Ascending aorta (tissue), 2 donors: ENCODE results near the gene CEP63. TPM values are rescaled to one million over a fixed set of nuclear protein-coding genes. Genes with fewer than 3 reads are reported as not detected.

Experiments
- DNase-seq, 2 donors: peaks; one replicate each; pipeline ENCODE4 v3.0.0-alpha.2; 2019; ENCODE audit warnings: low spot score in 2 of 2
- H3K27ac ChIP-seq, 2 donors: fragments of 200-600 bp; sonication (generic); one replicate each; pipeline ENCODE4 v1.5.1; 2016 to 2017; ENCODE audit warnings: mild to moderate bottlenecking in 1 of 2
- H3K27me3 ChIP-seq: fragments of 200-600 bp; sonication (generic); one replicate; pipeline ENCODE4 v1.5.1; 2017
- H3K36me3 ChIP-seq, 2 donors: fragments of 200-600 bp; sonication (generic); one replicate each; pipeline ENCODE4 v1.5.1; 2016
- H3K4me1 ChIP-seq, 2 donors: fragments of 200-600 bp; sonication (generic); one replicate each; pipeline ENCODE4 v1.5.1; 2016 to 2017; ENCODE audit warnings: mild to moderate bottlenecking in 1 of 2
- H3K4me3 ChIP-seq, 2 donors: fragments of 200-600 bp; sonication (generic); one replicate each; pipeline ENCODE4 v1.5.1; 2016 to 2017; ENCODE audit warnings: mild to moderate bottlenecking in 1 of 2
- H3K9me3 ChIP-seq, 2 donors: fragments of 200-600 bp; sonication (generic); one replicate each; pipeline ENCODE4 v1.5.1; 2016
- intact Hi-C: fragments of 100-400 bp; cut with DNase I; formaldehyde crosslinking; loops from one replicate; pipeline ENCODE4 v1.15.1; 2023
- total RNA-seq: library from RNA; depleted of rRNA; stranded (reverse); fragments of >200 nt; gene quantifications from one replicate; pipeline ENCODE4 v1.1.0, GENCODE V29; 2016
- TF ChIP-seq, protein P1 (sequence below), 3 experiments: fragments of 200-600 bp in 2 of 3; fragments of 450-650 bp in 1 of 3; sonication (generic) in 2 of 3; IDR thresholded peaks; one replicate each; pipeline ENCODE4 v1.5.1; 2016 to 2019; ENCODE audit warnings: antibody characterized with exemption in 3 of 3, mild to moderate bottlenecking in 1 of 3, moderate library complexity in 1 of 3

CEP63 gene
- total RNA-seq, 1 donor from 2014 or later, result 5.3 TPM

DNA sequence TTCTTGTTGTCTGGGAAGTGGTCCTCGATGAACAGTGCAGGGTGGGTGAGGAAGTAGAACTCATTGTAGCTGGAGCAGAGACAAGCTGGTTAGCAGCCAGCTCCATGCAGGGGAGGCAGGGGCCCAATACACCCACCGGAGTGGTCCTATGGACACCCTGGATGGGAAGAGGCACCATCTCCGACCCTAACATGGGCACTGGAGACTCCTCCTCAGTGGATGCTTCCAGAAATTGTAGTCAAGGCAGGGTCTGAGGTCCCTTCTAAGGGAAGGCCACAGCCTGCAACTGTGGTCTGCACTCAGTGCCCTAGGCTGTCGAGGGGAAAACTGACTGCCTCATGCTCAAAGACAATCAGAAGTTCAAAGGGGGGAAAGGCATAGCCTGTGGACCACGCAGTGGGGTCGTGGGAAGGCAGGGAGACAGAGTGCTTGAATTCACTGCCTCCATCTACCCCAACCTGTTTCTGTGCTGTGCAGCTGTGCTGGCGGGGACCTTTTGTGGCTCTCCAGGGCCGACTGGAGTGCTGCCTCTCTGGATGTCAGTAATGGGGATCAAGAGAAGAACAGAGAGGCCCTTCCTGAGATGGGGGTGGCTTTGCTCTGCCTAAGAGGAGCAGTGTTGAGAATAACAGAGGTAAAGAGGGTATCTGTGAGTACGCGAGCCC is 123.0 kb downstream of the CEP63 start:
- intact Hi-C loops, result no loop called here
- peak in 1 of 2 donors; percentile 33 for DNase-seq

DNA sequence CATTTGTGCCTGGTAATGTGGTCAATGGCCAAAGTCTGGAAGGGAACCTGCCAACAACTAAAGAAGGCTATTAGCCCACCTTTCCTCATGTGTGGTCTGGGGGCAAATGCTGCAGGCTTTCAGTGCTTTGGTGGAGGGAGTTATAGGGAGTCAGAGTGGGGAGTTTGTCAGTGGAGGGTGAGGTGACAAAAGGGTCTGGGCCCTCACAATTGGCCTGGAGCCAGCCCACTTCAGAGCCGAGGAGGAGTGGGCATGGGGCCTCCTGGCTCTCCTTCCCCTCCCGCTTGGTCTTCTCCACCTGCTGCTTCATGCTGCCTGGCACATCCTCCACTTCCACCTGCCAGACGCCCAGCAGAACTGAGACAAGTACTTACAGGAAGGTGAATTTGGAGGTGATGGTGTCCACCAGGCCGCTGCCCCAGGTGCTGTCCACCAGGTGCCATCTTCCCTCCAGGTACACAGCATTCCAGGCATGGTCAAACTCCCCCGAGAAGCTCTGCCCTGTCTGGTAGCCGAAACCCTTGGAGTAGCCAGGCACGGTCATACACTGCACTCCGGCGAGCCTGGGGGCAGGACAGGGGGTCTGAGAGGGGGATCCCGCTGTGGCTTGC is 124.1 kb downstream of the CEP63 start:
- Histone ChIP-seq H3K4me3 (no peak overlapping the region), H3K4me1 (no peaks in the 10 kb centered on the region), H3K27me3 (no peaks in the 10 kb centered on the region), H3K36me3 (no peaks in the 10 kb centered on the region), H3K9me3 (no peaks in the 10 kb centered on the region), H3K27ac (no peak overlapping the region)
- intact Hi-C loops, result no loop called here
- peak in 1 of 2 donors; percentile 52 for DNase-seq
- TF ChIP-seq, protein P1, sequence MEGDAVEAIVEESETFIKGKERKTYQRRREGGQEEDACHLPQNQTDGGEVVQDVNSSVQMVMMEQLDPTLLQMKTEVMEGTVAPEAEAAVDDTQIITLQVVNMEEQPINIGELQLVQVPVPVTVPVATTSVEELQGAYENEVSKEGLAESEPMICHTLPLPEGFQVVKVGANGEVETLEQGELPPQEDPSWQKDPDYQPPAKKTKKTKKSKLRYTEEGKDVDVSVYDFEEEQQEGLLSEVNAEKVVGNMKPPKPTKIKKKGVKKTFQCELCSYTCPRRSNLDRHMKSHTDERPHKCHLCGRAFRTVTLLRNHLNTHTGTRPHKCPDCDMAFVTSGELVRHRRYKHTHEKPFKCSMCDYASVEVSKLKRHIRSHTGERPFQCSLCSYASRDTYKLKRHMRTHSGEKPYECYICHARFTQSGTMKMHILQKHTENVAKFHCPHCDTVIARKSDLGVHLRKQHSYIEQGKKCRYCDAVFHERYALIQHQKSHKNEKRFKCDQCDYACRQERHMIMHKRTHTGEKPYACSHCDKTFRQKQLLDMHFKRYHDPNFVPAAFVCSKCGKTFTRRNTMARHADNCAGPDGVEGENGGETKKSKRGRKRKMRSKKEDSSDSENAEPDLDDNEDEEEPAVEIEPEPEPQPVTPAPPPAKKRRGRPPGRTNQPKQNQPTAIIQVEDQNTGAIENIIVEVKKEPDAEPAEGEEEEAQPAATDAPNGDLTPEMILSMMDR (IDR thresholded peaks at IDR 0.05), result no peak

More for the DNA sequence above, 123.0 kb downstream of the CEP63 start:
- Histone ChIP-seq H3K27me3 (no peaks in the 10 kb centered on the region), H3K4me1 (no peaks in the 10 kb centered on the region), H3K4me3 (no peak overlapping the region), H3K36me3 (no peaks in the 10 kb centered on the region), H3K27ac (no peak overlapping the region), H3K9me3 (no peaks in the 10 kb centered on the region)
- TF ChIP-seq, protein P1 (IDR thresholded peaks at IDR 0.05), result no peak

DNA sequence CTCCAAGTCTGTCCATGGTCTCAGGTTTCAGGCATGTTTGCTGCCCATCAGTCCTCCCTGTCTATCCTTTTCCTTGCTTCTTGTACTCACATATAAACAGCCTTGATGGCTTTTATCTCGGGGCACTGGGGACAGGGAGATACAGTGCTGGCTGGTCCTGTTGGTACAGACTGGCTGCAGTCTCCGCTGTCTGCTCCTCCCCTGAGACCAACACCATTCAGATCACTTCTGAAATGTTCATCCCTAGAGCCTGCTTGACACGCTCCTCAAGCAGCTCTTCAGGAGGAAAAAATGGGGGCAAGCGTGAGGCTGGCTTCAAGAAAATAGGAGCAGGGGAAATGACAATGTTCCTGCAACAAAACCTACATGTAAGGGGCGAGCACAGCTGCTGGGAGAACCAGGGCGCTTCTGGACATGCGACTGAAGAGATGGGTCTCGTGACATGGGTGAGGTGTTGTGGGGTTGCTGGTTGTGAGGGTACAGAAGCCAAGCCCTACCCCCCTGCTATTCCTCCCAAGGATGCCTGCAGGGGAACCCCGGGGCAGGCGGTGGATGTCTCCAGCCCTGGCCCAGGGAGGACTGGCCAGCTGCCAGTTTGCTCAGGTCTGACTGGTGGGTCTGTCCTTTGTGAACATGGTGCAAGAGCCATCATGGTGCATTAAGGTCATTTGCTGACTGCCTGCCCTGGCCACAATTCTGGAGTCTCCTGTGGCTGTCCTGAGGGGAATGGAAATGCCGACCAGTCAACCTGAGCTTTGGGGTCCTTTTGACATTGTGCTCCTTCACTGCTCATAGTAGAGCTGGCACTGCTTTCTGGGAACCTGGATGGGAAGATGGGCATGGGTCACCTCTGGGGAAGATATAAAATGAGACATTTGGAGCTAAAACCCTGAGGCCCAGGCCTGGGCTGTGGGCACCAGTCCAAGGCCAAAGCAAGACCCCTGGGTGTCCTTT is 124.9 kb downstream of the CEP63 start:
- TF ChIP-seq, protein P1 (IDR thresholded peaks at IDR 0.05), result no peak
- Histone ChIP-seq H3K4me1 (no peaks in the 10 kb centered on the region), H3K27ac (no peak overlapping the region), H3K36me3 (no peaks in the 10 kb centered on the region), H3K27me3 (no peaks in the 10 kb centered on the region), H3K4me3 (no peak overlapping the region), H3K9me3 (no peaks in the 10 kb centered on the region)
- DNase-seq, result peak in 1 of 2 donors; percentile 47
- intact Hi-C loops, result no loop called here

DNA sequence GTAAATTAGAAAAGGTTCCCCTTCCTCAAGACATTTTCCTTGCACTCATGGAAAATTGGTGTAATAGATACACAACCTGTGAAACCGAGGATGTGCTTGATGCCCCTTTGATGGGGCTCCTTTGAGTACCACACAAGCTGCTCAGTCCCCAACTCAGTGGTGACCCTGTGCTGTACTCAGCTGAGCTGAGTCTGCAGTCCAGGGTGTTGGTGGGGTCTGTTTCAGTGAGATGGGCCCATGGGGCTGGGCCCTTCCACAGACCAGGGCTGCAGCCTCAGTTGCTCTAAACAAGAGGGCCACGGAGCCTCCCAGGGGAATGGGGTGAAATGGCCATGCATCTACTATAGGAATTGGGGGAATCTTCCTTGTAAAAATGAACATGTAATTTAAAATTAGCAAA is 125.7 kb downstream of the CEP63 start:
- intact Hi-C loops, result no loop called here
- Histone ChIP-seq H3K4me3 (no peak overlapping the region), H3K4me1 (no peaks in the 10 kb centered on the region), H3K9me3 (no peaks in the 10 kb centered on the region), H3K27ac (no peak overlapping the region), H3K27me3 (no peaks in the 10 kb centered on the region), H3K36me3 (no peaks in the 10 kb centered on the region)
- DNase-seq, result no peak
- TF ChIP-seq, protein P1 (IDR thresholded peaks at IDR 0.05), result no peak

DNA sequence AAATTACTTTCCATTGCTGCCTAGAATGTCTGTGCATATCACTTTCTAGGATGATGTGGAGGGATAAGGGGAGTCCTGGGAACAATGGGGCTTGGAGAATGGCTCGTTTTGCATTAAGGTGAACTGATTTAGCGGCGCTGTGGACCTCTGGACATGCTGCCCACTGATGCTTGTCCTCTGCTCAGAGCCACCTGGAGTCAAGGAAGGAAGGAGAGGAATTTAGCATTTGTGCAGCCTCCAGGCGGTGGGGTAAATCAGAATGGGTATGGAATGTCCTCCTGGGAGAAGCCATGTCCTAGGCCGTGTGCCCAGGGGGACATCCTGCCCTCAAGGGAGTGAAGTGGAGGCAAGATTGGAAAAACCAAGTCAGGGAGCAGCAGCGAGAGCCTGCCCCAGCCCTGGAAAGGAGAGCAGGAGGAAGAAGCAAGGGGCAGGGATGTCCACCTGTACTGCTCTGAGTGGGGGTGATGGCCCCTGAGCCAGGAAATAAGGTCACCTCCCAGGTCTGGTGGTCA is 127.2 kb downstream of the CEP63 start:
- no peak for DNase-seq
- TF ChIP-seq, protein P1 (IDR thresholded peaks at IDR 0.05), result no peak
- Histone ChIP-seq H3K4me3 (no peak overlapping the region), H3K4me1 (no peaks in the 10 kb centered on the region), H3K36me3 (no peaks in the 10 kb centered on the region), H3K27me3 (no peaks in the 10 kb centered on the region), H3K27ac (no peak overlapping the region), H3K9me3 (no peaks in the 10 kb centered on the region)
- intact Hi-C loops, result no loop called here
